LNCAP (cell line): ENCODE data around the gene AHCYL2.

Experiments used
- CTCF ChIP-seq: fragments of 450-650 bp; IDR thresholded peaks from 2 replicates; pipeline ENCODE4 v1.5.1; 2017; ENCODE audit warnings: mild to moderate bottlenecking

Gene AHCYL2

GRCh38 chr7:129359638-129360037, 134.8 kb downstream of the AHCYL2 start:
- TF ChIP-seq CTCF: no peak

- no peak for TF ChIP-seq CTCF
Measured at GRCh38 chr7:129361771-129362170, 136.9 kb downstream of the AHCYL2 start.

GRCh38 chr7:129362496-129362895, 137.7 kb downstream of the AHCYL2 start:
- TF ChIP-seq CTCF: no peak

GRCh38 chr7:129367349-129367699, 142.5 kb downstream of the AHCYL2 start:
- TF ChIP-seq CTCF: no peak

GRCh38 chr7:129367700-129368388, 143.0 kb downstream of the AHCYL2 start:
- TF ChIP-seq CTCF: peak; percentile 92

- no peak for TF ChIP-seq CTCF
Measured at GRCh38 chr7:129368389-129368986, 143.7 kb downstream of the AHCYL2 start.

GRCh38 chr7:129370812-129371211, 146.0 kb downstream of the AHCYL2 start:
- no peak; the same call in 1 of the 2 replicates for TF ChIP-seq CTCF
